CD4-positive, alpha-beta T cell treated with Interleukin-10 for 1 hour (primary cell): ENCODE measurements around the gene TMEM63A.

Source experiments
- DNase-seq: peaks from one replicate; pipeline ENCODE4 v3.0.0-alpha.2; 2020

The TMEM63A gene

GRCh38 chr1:225863167-225863566, 19.0 kb downstream of the TMEM63A start:
- DNase-seq, result no peak

GRCh38 chr1:225862581-225862950, 19.6 kb downstream of the TMEM63A start:
- DNase-seq, result no peak

DNA sequence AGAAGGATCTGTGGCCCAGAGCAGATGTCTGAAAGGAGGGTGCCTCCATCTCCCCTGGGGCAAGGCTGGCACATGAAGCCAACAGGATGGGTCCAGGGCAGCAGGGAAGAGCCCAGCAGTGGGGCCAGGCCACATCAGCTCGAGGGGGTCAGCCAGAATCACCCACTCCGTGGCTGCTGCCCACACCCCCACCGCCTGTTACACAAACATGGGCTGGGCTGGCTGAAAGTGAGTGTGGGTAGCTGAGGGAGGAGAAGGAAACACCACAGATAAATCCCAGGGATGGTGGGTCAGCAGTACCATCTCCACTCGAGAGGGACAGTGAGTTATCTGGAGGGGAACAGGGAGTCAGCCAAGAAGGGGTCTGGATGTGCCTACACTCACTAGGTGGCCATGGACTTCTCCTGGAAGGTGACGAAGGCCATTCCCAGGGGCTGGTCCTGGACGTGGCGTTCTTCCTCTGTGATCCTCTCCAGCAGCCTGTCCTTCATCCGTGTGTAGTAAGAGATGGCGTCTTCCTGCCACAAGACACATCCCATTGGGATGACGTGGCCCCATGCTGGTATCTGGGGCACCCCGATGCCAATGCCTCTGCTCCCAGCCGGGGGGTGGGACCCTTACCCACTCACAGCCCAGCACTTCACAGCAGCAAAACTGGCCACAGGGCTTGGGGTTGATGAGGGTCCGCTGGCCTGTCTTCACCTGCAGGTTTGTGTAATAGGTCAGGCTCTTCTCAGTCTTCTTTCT, 20.2 kb downstream of the TMEM63A start:
- DNase-seq, result no peak

- DNase-seq, result no peak
Measured at GRCh38 chr1:225860876-225861441, 21.2 kb downstream of the TMEM63A start.

DNA sequence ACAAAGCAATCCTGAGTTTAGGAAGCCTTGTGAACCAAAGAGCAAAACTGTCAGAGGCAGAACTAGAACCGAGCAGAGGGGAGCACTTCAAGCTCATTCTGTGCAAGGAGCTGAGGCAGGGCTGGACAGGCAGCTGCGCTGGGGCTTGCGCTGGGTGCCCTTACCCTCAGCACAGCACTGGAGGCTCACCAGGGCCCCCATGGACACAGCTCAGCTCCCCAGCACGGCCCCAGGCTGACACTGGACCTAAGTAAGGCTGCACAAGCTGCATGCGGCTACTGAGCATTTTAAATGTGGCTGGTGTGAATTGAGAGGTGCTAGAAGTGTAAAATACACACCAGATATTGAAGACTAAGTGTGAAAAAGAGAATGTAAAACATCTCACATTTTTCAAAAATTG, 22.1 kb downstream of the TMEM63A start:
- DNase-seq, result no peak

DNA sequence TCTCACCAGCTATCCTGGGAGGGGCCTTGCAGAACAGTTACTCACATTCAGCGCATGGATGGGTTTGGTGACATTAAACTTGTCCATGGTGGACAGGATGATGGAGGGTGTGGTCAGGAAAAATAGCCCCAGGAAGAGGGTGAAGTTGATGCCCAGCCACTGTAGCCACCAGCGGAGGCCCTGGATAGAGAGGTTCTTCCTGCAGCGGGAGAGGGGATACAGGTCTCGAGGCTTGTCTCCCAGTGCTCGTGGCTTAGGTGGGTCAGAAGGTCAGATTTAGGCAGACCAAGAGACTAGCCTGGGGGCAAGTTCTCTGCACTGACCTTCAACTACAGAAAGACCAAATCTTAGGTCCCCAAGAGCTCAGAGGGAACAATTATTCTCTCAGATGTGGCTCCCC, 23.0 kb downstream of the TMEM63A start:
- DNase-seq, result no peak

DNA sequence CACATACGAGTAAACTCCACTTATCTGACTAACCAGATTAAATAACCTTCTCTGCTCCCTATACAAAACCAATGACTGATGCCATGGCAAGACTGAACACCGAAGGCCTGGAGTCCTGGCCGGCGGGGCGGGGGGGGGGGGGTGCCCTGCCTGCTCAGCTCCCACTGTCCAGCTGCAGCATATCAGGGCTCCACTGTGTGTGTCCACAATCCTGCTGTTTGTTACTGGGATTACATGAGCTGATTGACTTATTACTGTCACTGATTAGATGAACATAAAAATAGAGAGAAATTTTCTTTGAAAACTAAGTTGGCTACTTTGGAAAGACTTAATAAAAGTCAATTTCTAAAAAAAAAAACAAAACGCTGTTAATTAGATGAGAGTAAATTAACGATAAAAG, 24.9 kb downstream of the TMEM63A start:
- no peak for DNase-seq

GRCh38 chr1:225855503-225856300, 26.5 kb downstream of the TMEM63A start:
- no peak for DNase-seq

GRCh38 chr1:225853441-225853840, 28.7 kb downstream of the TMEM63A start:
- DNase-seq, result no peak

DNA sequence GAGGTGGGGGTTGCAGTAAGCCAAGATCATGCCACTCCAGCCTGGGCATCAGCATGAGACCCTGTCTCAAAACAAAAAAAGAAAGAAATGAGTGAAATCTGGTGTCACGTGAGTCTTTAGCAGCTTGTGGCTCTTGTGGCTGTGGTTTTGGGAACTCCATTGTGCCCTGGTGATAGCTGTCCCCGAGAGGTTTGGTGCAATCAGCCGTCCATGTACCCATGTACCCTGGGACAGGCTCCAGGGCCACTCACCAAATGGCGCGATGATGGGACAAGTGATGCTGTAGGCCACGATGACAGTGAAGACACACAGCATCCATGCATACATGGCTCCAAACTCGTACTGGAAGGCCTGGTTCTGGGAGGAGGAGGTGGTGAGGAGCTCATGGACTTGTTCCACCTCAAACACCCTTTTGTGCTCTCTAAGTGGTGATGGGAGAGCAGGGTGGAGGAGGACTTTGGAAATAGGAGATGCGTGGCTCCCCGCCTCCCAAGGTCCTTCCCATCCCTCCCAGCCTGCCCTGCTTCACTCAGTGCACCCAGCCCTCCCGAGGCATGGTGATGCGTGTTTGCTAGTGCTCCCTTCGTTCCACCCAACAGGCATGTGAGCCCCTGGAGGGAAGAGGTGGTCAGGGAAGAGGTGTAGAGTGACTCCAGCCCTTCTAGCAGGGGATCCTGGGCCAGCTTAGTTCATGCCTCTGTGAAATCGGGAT, 29.6 kb downstream of the TMEM63A start:
- DNase-seq, result no peak

- no peak for DNase-seq
Measured at GRCh38 chr1:225851805-225852204, 30.4 kb downstream of the TMEM63A start.

DNA sequence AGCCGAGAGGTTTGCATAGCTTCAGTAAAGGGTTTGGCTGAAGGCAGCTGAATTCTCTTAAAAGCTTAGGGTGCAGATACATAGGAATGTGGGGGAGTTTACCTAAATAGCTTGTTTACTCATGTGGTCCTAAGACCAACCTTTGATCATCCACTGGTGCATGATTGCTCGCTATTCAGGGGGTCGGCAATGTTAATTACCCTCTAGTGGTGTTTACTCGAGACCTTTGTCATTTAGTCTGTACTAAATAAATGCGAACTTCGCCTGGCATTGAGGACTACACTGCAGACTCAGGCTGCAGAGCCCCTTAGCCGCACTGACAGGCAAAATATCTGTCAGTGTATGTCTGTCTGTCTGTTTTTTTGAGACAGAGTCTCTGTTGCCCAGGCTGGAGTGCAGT, 31.8 kb downstream of the TMEM63A start:
- no peak for DNase-seq

DNA sequence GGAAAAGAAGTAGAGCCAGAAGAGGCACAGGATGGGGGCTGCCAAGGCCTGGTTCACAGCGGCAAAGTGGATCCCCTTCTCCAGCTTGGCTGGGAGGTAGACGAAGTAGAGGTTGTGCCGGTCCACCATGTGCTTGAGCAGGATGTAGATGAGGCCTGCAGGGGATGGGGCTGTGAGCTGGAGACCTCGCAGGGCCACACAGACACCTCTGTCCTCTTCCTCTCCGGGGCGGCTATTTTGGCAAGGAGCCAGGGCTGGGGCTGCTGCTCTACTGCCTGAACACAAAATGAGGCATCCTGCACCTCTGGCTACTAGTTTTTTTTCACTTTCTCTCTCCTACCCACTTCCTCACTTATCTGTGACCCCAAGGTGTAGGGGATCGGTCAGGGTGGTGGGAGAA, 32.3 kb downstream of the TMEM63A start:
- peak; percentile 40 for DNase-seq

DNA sequence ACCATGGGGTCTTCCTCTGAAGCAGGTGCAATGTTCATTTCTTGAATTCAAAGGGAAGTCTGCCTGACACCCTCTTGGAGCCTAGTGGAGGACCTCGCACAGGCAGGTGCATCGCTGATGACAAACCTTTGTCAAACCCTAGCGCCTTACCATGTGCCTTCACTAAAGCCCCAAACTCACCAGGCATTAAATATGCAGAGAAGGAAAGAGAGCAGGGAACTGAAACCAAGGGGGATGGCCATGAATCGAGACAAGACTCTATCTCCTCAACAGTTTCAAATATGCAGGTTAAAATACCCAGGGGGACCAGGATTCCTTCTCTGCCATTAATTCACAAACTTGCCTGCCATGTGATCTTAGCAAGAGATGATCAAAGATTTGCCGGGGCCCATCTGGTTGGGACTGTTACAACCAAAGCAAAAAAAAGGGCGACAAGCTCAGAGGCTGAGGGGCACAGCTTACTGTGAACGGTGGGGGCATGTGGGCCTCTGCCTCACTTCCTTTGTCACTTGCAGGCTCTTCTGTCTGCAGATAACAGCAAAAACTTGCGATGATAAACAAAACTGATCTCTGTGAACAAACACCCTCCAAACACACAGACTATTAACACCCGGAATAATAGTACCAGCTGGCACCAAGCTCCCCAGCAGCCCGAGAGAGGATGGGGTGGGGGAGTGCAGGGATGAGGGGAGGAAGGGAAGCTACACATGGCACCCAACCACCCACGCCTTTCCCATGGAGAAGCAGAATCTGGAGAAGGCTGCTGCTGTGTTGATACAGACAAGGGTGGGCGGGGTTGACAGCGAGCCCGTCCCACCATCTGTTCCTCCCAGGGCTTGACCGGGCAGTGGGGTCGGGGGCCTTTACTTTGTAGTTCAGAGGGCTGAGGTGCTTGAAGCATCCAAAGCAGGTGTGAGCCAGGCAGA, 33.9 kb downstream of the TMEM63A start:
- peak; percentile 28 for DNase-seq

DNA sequence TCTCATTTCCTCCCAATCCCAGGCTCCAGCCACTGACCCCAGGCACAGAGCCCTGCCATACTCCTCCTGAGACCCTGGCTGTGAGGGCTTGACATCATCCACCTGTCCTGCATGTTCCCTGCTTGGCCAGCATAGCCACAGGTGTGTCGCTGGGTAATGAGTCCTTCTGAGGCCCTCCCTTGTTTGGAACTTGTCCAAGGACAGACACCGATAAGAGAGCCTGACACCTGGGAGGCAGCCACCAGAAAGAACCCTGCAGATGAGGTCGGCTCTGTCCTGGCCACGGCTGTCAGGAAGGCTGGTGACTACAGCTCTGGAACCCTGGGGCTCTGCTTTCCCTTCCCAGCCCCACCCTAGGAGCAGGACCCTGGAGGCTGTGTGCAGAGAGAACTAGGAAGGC, 34.6 kb downstream of the TMEM63A start:
- no peak for DNase-seq

DNA sequence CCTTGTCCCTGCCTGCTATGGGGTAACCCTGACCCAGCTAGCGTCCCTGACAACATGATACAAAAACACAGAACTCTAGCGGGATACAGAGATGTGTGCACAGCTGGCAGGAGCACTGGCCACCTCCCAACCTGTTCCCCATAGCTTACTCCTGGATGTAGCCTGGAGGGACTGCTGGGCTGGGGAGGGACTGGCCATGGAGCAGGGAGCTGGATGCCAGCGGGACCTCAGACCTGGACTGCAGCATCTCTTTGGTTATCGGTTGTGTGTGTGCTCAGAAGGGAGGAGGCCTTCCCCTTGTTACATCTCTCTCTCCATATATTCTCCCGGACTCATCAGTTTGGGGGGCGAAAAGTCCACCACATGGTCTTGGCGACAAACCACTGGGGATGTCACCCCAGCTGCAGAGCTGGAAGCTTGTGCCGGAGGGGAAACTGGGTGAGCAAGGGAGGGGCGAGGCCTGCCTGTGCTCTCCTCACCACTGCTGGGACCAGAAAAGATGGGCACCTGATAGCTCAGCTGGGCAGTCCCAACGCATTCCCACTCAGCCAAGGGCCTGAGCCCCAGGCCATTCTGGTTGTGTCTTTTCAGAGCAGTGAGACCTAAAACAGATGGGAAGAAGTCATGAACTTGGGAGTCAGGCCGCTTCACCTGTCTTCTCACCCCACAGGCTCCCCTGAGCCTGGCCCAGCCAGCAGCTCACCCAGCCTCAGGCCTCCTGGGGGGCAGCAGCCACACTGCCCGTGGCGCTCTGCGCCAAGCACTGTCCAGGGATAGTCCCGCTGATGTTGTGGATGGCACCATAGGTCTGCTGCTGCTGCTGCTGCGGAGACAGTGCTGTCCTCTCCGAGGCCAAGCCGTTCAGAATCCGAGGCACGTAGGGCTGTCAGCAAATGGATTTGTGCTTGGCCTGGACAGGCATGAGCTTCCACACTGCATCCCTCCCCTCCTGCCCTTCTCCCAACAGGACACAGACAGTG, 35.6 kb downstream of the TMEM63A start:
- DNase-seq, result no peak

- DNase-seq, result peak; percentile 34
Measured at GRCh38 chr1:225845571-225846259, 36.5 kb downstream of the TMEM63A start.

DNA sequence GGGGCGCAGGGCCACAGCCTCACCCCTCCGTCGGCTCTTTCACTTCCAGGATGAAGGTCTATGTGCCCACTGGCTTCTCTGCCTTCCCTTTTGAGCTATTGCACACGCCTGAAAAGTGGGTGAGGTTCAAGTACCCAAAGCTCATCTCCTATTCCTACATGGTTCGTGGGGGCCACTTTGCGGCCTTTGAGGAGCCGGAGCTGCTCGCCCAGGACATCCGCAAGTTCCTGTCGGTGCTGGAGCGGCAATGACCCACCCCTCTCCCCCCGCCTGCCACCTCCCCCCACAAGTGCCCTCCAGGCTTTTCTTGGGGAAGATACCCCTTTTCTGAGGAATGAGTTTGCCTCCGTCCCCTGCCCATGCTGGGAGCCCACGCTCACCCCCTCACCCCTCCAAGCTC, 37.1 kb downstream of the TMEM63A start:
- no peak for DNase-seq

- no peak for DNase-seq
Measured at GRCh38 chr1:225844236-225845061, 37.7 kb downstream of the TMEM63A start.

DNA sequence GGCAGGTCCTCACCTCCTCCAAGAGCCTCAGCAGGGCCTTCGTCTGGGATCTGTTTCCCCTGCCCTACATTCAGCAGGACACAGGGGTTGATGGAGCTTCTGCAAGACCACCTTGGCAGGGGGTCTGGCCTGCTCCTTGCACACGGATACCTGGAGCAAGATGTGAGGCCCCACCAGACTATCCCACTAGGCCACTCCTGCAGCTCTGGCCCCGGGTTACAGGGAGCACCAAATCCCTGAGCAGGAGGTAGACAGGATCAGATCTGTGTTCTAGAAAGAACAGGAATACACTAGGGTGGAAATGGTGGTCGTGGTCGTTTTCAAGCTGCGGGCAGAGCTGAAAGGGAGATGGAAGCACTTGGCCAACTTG, 38.8 kb downstream of the TMEM63A start:
- no peak for DNase-seq
